Transverse colon (tissue), 1 donor: ENCODE data around the gene PLPP7.

Experiments
- EP300 ChIP-seq: sonication (generic); formaldehyde crosslinking; IDR thresholded peaks from one replicate; pipeline ENCODE4 v1.6.1; 2017; ENCODE audit warnings: antibody characterized with exemption, low read depth
- POLR2A ChIP-seq: fragments of 450-650 bp; IDR thresholded peaks from one replicate; pipeline ENCODE4 v1.6.1; 2016; ENCODE audit warnings: antibody characterized with exemption, mild to moderate bottlenecking, moderate library complexity

GRCh38 chr9:131279196-131279862 is 10.2 kb upstream of the PLPP7 start:
- TF ChIP-seq POLR2A = no peak
- TF ChIP-seq EP300 = no peak
